B cell (primary cell): ENCODE results near the gene KCNE1. TPM values are rescaled to one million over a fixed set of nuclear protein-coding genes. Genes with fewer than 3 reads are reported as not detected.

ENCODE experiments used
- ATAC-seq: fragments of 200-7000 bp; cut with Tn5 transposase; one replicate; pipeline ENCODE4 v1.10.0; 2021; ENCODE audit warnings: low read depth, mild to moderate bottlenecking, moderate number of reproducible peaks, moderate library complexity
- CTCF ChIA-PET: fragments of 350-600 bp; sonication (Branson Sonifier 250); formaldehyde crosslinking; loops from one replicate; lab custom pipeline; 2021; ENCODE audit warnings: antibody characterized with exemption, inconsistent platforms; lab: Charles Lee
- POLR2A ChIA-PET: fragments of 350-600 bp; sonication (Branson Sonifier 250); formaldehyde crosslinking; loops from one replicate; lab custom pipeline; 2021; ENCODE audit warnings: antibody characterized with exemption; lab: Charles Lee
- DNase-seq: peaks from one replicate; pipeline ENCODE4 v3.0.0; 2013
- H2AFZ ChIP-seq: 2 replicates; pipeline ENCODE4 v1.6.1; 2012; ENCODE audit warnings: mild to moderate bottlenecking, low read depth, low read length; ENCODE audit not compliant: insufficient read depth, poor library complexity, severe bottlenecking
- H3K27ac ChIP-seq, 2 donors: 1 replicate in 1 of 2; 2 replicates in 1 of 2; pipeline ENCODE4 v1.5.1; 2012 to 2013; ENCODE audit warnings: low read length in 2 of 2, mild to moderate bottlenecking in 2 of 2, moderate library complexity in 1 of 2
- H3K27me3 ChIP-seq, 4 experiments: fragments of 200-600 bp in 1 of 4; sonication (generic) in 1 of 4; replicated peaks in 1 of 4; 1 replicate in 2 of 4; 2 replicates in 2 of 4; pipeline versions ENCODE4 v1.6.1 to v1.7.0; 2013 to 2016; ENCODE audit warnings: low read length in 3 of 4, mild to moderate bottlenecking in 2 of 4, mixed read lengths in 1 of 4, moderate library complexity in 1 of 4; ENCODE audit not compliant: insufficient read depth in 4 of 4, control insufficient read depth in 3 of 4; ENCODE audit errors: control extremely low read depth in 1 of 4
- H3K36me3 ChIP-seq, 2 experiments: replicated peaks in 1 of 2; 1 replicate in 1 of 2; 2 replicates in 1 of 2; pipeline versions ENCODE4 v1.6.1 to v1.7.1; 2013; ENCODE audit warnings: low read length in 1 of 2; ENCODE audit not compliant: insufficient read depth in 2 of 2, control insufficient read depth in 1 of 2; ENCODE audit errors: control extremely low read depth in 1 of 2, extremely low read depth in 1 of 2
- H3K4me1 ChIP-seq, 2 donors: fragments of 200-600 bp in 1 of 2; sonication (generic) in 1 of 2; 1 replicate in 1 of 2; 2 replicates in 1 of 2; pipeline versions ENCODE4 v1.5.1 to v1.6.1; 2013 to 2017; ENCODE audit warnings: low read length in 2 of 2; ENCODE audit not compliant: control insufficient read depth in 2 of 2, insufficient read depth in 2 of 2
- H3K4me2 ChIP-seq: replicated peaks from 2 replicates; pipeline ENCODE3; 2012; ENCODE audit warnings: mild to moderate bottlenecking, low read depth, low read length; ENCODE audit not compliant: poor library complexity, severe bottlenecking
- H3K4me3 ChIP-seq, 5 experiments: fragments of 200-600 bp in 1 of 5; sonication (generic) in 1 of 5; 1 replicate in 3 of 5; 2 replicates in 2 of 5; pipeline versions ENCODE4 v1.5.1 to v1.7.0; 2011 to 2016; ENCODE audit warnings: low read length in 4 of 5, mild to moderate bottlenecking in 4 of 5, low read depth in 2 of 5, control low read depth in 1 of 5, moderate library complexity in 1 of 5; ENCODE audit not compliant: insufficient read depth in 1 of 5; ENCODE audit errors: control extremely low read depth in 1 of 5, extremely low read depth in 1 of 5
- H3K79me2 ChIP-seq: fragments of 200-600 bp; sonication (generic); one replicate; pipeline ENCODE4 v1.6.0; 2016; ENCODE audit warnings: low read length; ENCODE audit not compliant: control insufficient read depth, insufficient read depth
- H3K9ac ChIP-seq: fragments of 200-600 bp; sonication (generic); 2 replicates; pipeline ENCODE4 v1.6.1; 2017; ENCODE audit warnings: mild to moderate bottlenecking, low read length, moderate library complexity
- H3K9me3 ChIP-seq, 3 donors: one replicate each; pipeline versions ENCODE4 v1.6.1 to v1.7.1; 2013; ENCODE audit warnings: low read length in 2 of 3; ENCODE audit not compliant: control insufficient read depth in 2 of 3, insufficient read depth in 1 of 3; ENCODE audit errors: control extremely low read depth in 1 of 3
- H4K20me1 ChIP-seq: 2 replicates; pipeline ENCODE4 v1.6.0; 2012; ENCODE audit warnings: mild to moderate bottlenecking, low read length; ENCODE audit not compliant: insufficient read depth, control insufficient read depth, poor library complexity, severe bottlenecking
- H3K27ac Mint-ChIP-seq: one replicate; pipeline ENCODE4 v1.8.0; 2021; ENCODE audit warnings: mixed read lengths
- H3K27me3 Mint-ChIP-seq: one replicate; pipeline ENCODE4 v1.8.0; 2021; ENCODE audit warnings: mixed read lengths
- H3K4me1 Mint-ChIP-seq: one replicate; pipeline ENCODE4 v1.8.0; 2021; ENCODE audit warnings: mixed read lengths
- H3K4me3 Mint-ChIP-seq: one replicate; pipeline ENCODE4 v1.8.0; 2021; ENCODE audit warnings: mixed read lengths
- H3K9me3 Mint-ChIP-seq: one replicate; pipeline ENCODE4 v1.8.0; 2022; ENCODE audit warnings: mixed read lengths; ENCODE audit not compliant: insufficient read depth
- CTCF ChIP-seq: fragments of 200-600 bp; IDR thresholded peaks from one replicate; pipeline ENCODE4 v1.8.0; 2022; ENCODE audit warnings: antibody characterized with exemption, mild to moderate bottlenecking
- EZH2 ChIP-seq: IDR thresholded peaks from 2 replicates; pipeline ENCODE4 v1.6.1; 2012; ENCODE audit warnings: borderline replicate concordance, low read depth, mild to moderate bottlenecking, moderate library complexity, low read length; ENCODE audit not compliant: insufficient read depth, poor library complexity, severe bottlenecking
- WGBS: methylation state at CpG from one replicate; pipeline ENCODE4 v1.1.5; 2013; ENCODE audit warnings: missing lambda C conversion rate; ENCODE audit not compliant: insufficient coverage; 5-methylcytosine and 5-hydroxymethylcytosine counted together
- intact Hi-C: fragments of 100-400 bp; cut with micrococcal nuclease; formaldehyde crosslinking; loops from one replicate; pipeline ENCODE4 v1.10.0; 2022
- polyA plus RNA-seq: library from polyadenylated mRNA; depleted of rRNA; stranded (reverse); fragments of >200 nt; gene quantifications from 2 replicates; pipeline ENCODE4 v1.2.3, GENCODE V29; 2012
- total RNA-seq, 2 donors: library from RNA; stranded (reverse); fragments of 120-200 nt in 1 of 2; gene quantifications; 1 replicate in 1 of 2; 2 replicates in 1 of 2; pipeline versions ENCODE4 v1.2.3 to v1.2.4, GENCODE V29; 2013 to 2022

The KCNE1 gene
- total and polyA plus RNA-seq, 2 donors (not counting 1 experiment from before 2014, with no cell fraction given): 0.10 to 0.17 TPM

- H3K27me3 Mint-ChIP-seq: no peaks in the 10 kb centered on the region
- Histone ChIP-seq H3K79me2 (no peaks in the 10 kb centered on the region), H3K27ac (no peak overlapping the region), H4K20me1 (no peaks in the 10 kb centered on the region), H3K9ac (no peak overlapping the region), H3K4me3 (no peak overlapping the region), H3K27me3 (no peaks in the 10 kb centered on the region), H2AFZ (no peak overlapping the region), H3K4me2 (no peak overlapping the region), H3K9me3 (no peaks in the 10 kb centered on the region), H3K36me3 (no peaks in the 10 kb centered on the region), H3K4me1 (no peaks in the 10 kb centered on the region)
- intact Hi-C loops: no loop called here
- TF ChIP-seq CTCF (no peak), EZH2 (no peak)
- H3K4me1 Mint-ChIP-seq: no peaks in the 10 kb centered on the region
- H3K4me3 Mint-ChIP-seq: no peak overlapping the region
- 100% methylated on average over 1 of the region's 3 CpGs for WGBS
- ATAC-seq (no peak), DNase-seq (no peak)
- POLR2A ChIA-PET: no interaction called here
- H3K27ac Mint-ChIP-seq: no peak overlapping the region
- CTCF ChIA-PET: interaction anchor here (1.1 kb wide), 1 partner anchor 13 kb away, joined by 3 read pairs; no protein-coding TSS in a partner anchor
- no peaks in the 10 kb centered on the region for H3K9me3 Mint-ChIP-seq
Observed at GRCh38 chr21:34537838-34538237, 25.8 kb upstream of the KCNE1 start.

GRCh38 chr21:34536820-34537219 lies 24.8 kb upstream of the KCNE1 start:
- 100% methylated on average over 2 of the region's 2 CpGs for WGBS
- no peak for ATAC-seq

More at GRCh38 chr21:34536820-34537219, 24.8 kb upstream of the KCNE1 start:
- Histone ChIP-seq H3K79me2 (no peaks in the 10 kb centered on the region), H3K4me3 (no peak overlapping the region), H4K20me1 (no peaks in the 10 kb centered on the region), H3K36me3 (no peaks in the 10 kb centered on the region), H3K4me1 (no peaks in the 10 kb centered on the region), H2AFZ (no peak overlapping the region), H3K9ac (no peak overlapping the region), H3K27me3 (no peaks in the 10 kb centered on the region), H3K9me3 (no peaks in the 10 kb centered on the region), H3K27ac (no peak overlapping the region), H3K4me2 (no peak overlapping the region)
- intact Hi-C loops: no loop called here
- DNase-seq: no peak
- ChIA-PET CTCF (no interaction called here), POLR2A (interaction anchor here (0.6 kb wide), 1 partner anchor 1591 kb away, joined by 4 read pairs; no protein-coding TSS in a partner anchor)
- H3K27me3 Mint-ChIP-seq: no peaks in the 10 kb centered on the region
- no peak for TF ChIP-seq CTCF
- TF ChIP-seq EZH2: no peak
- H3K27ac Mint-ChIP-seq: no peak overlapping the region
- H3K4me3 Mint-ChIP-seq: no peak overlapping the region
- H3K4me1 Mint-ChIP-seq: no peaks in the 10 kb centered on the region
- H3K9me3 Mint-ChIP-seq: no peaks in the 10 kb centered on the region
